WTC11 (cell line): ENCODE measurements around the gene ITPR1. TPM values are rescaled to one million over a fixed set of nuclear protein-coding genes. Genes with fewer than 3 reads are reported as not detected.

Source experiments
- ATAC-seq: fragments of 200-7000 bp; cut with Tn5 transposase; 2 replicates; pipeline ENCODE4 v1.10.0; 2021; ENCODE audit warnings: mild to moderate bottlenecking, moderate library complexity
- CTCF ChIA-PET: fragments of 300-600 bp; sonication (Branson Sonifier 250); formaldehyde crosslinking; loops from one replicate; lab custom pipeline; 2021; ENCODE audit warnings: antibody characterized with exemption; lab: Charles Lee
- POLR2A ChIA-PET: fragments of 350-600 bp; sonication (Branson Sonifier 250); formaldehyde crosslinking; loops from one replicate; lab custom pipeline; 2021; ENCODE audit warnings: antibody characterized with exemption; lab: Charles Lee
- DNase-seq: peaks from one replicate; pipeline ENCODE4 v3.0.0; 2021; ENCODE audit warnings: low spot score
- H3K27ac Mint-ChIP-seq: 2 replicates; pipeline ENCODE4 v1.8.0; 2021; ENCODE audit warnings: mixed read lengths
- H3K27me3 Mint-ChIP-seq: 2 replicates; pipeline ENCODE4 v1.8.0; 2021; ENCODE audit warnings: low read depth, mild to moderate bottlenecking, moderate library complexity, mixed read lengths
- H3K36me3 Mint-ChIP-seq: 2 replicates; pipeline ENCODE4 v1.8.0; 2021; ENCODE audit warnings: mixed read lengths
- H3K4me1 Mint-ChIP-seq: 2 replicates; pipeline ENCODE4 v1.8.0; 2022; ENCODE audit warnings: mixed read lengths
- H3K4me3 Mint-ChIP-seq: 2 replicates; pipeline ENCODE4 v1.8.0; 2021; ENCODE audit warnings: mild to moderate bottlenecking, moderate library complexity, mixed read lengths
- H3K9me3 Mint-ChIP-seq: 2 replicates; pipeline ENCODE4 v1.8.0; 2021; ENCODE audit warnings: mixed read lengths
- CTCF ChIP-seq: fragments of 200-600 bp; IDR thresholded peaks from 2 replicates; pipeline ENCODE4 v1.8.0; 2022; ENCODE audit warnings: antibody characterized with exemption
- EMX1 ChIP-seq: fragments of 250-450 bp; sonication (Bioruptor Pico); IDR thresholded peaks from 2 replicates; pipeline ENCODE4 v1.8.0; 2021; ENCODE audit warnings: mild to moderate bottlenecking
- ERG ChIP-seq: fragments of 250-450 bp; sonication (Bioruptor Pico); IDR thresholded peaks from 2 replicates; pipeline ENCODE4 v1.8.0; 2021; ENCODE audit warnings: mild to moderate bottlenecking
- FOXK1 ChIP-seq: sonication (generic); formaldehyde crosslinking; IDR thresholded peaks from 2 replicates; pipeline ENCODE4 v1.8.0; 2022; ENCODE audit warnings: mild to moderate bottlenecking, moderate library complexity, missing genetic modification reagents
- GABPB1 ChIP-seq: sonication (generic); formaldehyde crosslinking; IDR thresholded peaks from 2 replicates; pipeline ENCODE4 v1.8.1; 2023; ENCODE audit warnings: mild to moderate bottlenecking, missing genetic modification reagents
- HMGXB4 ChIP-seq: sonication (generic); formaldehyde crosslinking; IDR thresholded peaks from 2 replicates; pipeline ENCODE4 v1.8.1; 2023; ENCODE audit warnings: mild to moderate bottlenecking, moderate library complexity, missing genetic modification reagents
- IRF2 ChIP-seq: sonication (generic); formaldehyde crosslinking; IDR thresholded peaks from 2 replicates; pipeline ENCODE4 v1.8.0; 2022; ENCODE audit warnings: low read depth, missing genetic modification reagents, borderline replicate concordance
- NR1H2 ChIP-seq: sonication (generic); formaldehyde crosslinking; IDR thresholded peaks from 2 replicates; pipeline ENCODE4 v1.9.0; 2021; ENCODE audit warnings: mild to moderate bottlenecking, moderate library complexity, missing genetic modification reagents
- NR3C1 ChIP-seq: sonication (generic); formaldehyde crosslinking; conservative IDR thresholded peaks from 2 replicates; pipeline ENCODE4 v1.8.1; 2023; ENCODE audit warnings: low read depth, mild to moderate bottlenecking, missing genetic modification reagents
- SMAD4 ChIP-seq: sonication (generic); formaldehyde crosslinking; IDR thresholded peaks from 2 replicates; pipeline ENCODE4 v1.8.0; 2022; ENCODE audit warnings: mild to moderate bottlenecking, missing genetic modification reagents
- STAT6 ChIP-seq: sonication (generic); formaldehyde crosslinking; conservative IDR thresholded peaks from 2 replicates; pipeline ENCODE4 v1.8.1; 2023; ENCODE audit warnings: mild to moderate bottlenecking, low read depth, missing genetic modification reagents, moderate library complexity
- TCF7 ChIP-seq: sonication (generic); formaldehyde crosslinking; IDR thresholded peaks from 2 replicates; pipeline ENCODE4 v1.8.0; 2022; ENCODE audit warnings: mild to moderate bottlenecking, low read depth, missing genetic modification reagents, moderate library complexity
- TEAD1 ChIP-seq: sonication (generic); formaldehyde crosslinking; IDR thresholded peaks from 2 replicates; pipeline ENCODE4 v1.8.0; 2022; ENCODE audit warnings: mild to moderate bottlenecking, missing genetic modification reagents
- ZNF317 ChIP-seq: sonication (generic); formaldehyde crosslinking; IDR thresholded peaks from 2 replicates; pipeline ENCODE4 v1.8.1; 2023; ENCODE audit warnings: low read depth, mild to moderate bottlenecking, moderate library complexity, missing genetic modification reagents, borderline replicate concordance
- ZNF425 ChIP-seq: fragments of 250-450 bp; sonication (Bioruptor Pico); conservative IDR thresholded peaks from 2 replicates; pipeline ENCODE4 v1.9.0; 2021; ENCODE audit warnings: mild to moderate bottlenecking
- ZNF532 ChIP-seq: fragments of 250-450 bp; sonication (Bioruptor Pico); IDR thresholded peaks from 2 replicates; pipeline ENCODE4 v1.9.0; 2021; ENCODE audit warnings: mild to moderate bottlenecking, borderline replicate concordance
- total RNA-seq: library from RNA; stranded (reverse); gene quantifications from 3 replicates; pipeline ENCODE4 v1.2.3, GENCODE V29; 2021

ITPR1 gene
- total RNA-seq, 1 experiment from 2014 or later: 11.8 TPM

- no peak for TF ChIP-seq ZNF317 (CRISPR knock-in tag)
- TF ChIP-seq ZNF425 (CRISPR knock-in tag): no peak
- no peak for TF ChIP-seq TEAD1 (CRISPR knock-in tag)
- no peak for TF ChIP-seq EMX1
- TF ChIP-seq CTCF: no peak
- no peak for TF ChIP-seq ERG (CRISPR knock-in tag)
These were observed 287.4 kb downstream of the ITPR1 start (continued) for GRCh38 chr3:4780545-4780957.

GRCh38 chr3:4782095-4782494, 288.9 kb downstream of the ITPR1 start:
- ChIA-PET POLR2A (no interaction called here), CTCF (no interaction called here)
- ATAC-seq: no peak
- Mint-ChIP-seq H3K4me1 (no peaks in the 10 kb centered on the region; the same call in 1 of the 2 replicates), H3K27me3 (no peaks in the 10 kb centered on the region), H3K4me3 (no peak overlapping the region)
- TF ChIP-seq FOXK1 (no peak), SMAD4 (CRISPR knock-in tag) (no peak), GABPB1 (CRISPR knock-in tag) (no peak), HMGXB4 (CRISPR knock-in tag) (no peak), STAT6 (CRISPR knock-in tag) (no peak), NR3C1 (CRISPR knock-in tag) (no peak), TCF7 (CRISPR knock-in tag) (no peak), ZNF532 (CRISPR knock-in tag) (no peak), IRF2 (CRISPR knock-in tag) (no peak), NR1H2 (no peak)
- TF ChIP-seq, all 79 proteins: peak for 0
- no peaks in the 10 kb centered on the region for H3K9me3 Mint-ChIP-seq
- peaks cover 8% of the 10 kb centered on the region; the same call in 1 of the 2 replicates for H3K36me3 Mint-ChIP-seq
- H3K27ac Mint-ChIP-seq: no peak overlapping the region
- DNase-seq: no peak
